Neural crest cell (in vitro differentiated cells): ENCODE data around the gene GBP1. TPM values are rescaled to one million over a fixed set of nuclear protein-coding genes. Genes with fewer than 3 reads are reported as not detected.

ENCODE experiments used
- DNase-seq: peaks from one replicate; pipeline ENCODE4 v3.0.0; 2021; ENCODE audit warnings: low read depth, mixed read lengths, low spot score
- H3K27ac Mint-ChIP-seq: one replicate; pipeline ENCODE4 v1.8.0; 2021; ENCODE audit warnings: mild to moderate bottlenecking, mixed read lengths; ENCODE audit not compliant: unreplicated experiment
- H3K27me3 Mint-ChIP-seq: 2 replicates; pipeline ENCODE4 v1.8.0; 2021; ENCODE audit warnings: low read depth, mild to moderate bottlenecking, mixed read lengths
- H3K36me3 Mint-ChIP-seq: 2 replicates; pipeline ENCODE4 v1.8.0; 2021; ENCODE audit warnings: low read depth, mild to moderate bottlenecking, mixed read lengths
- H3K4me1 Mint-ChIP-seq: 2 replicates; pipeline ENCODE4 v1.8.0; 2021; ENCODE audit warnings: mixed read lengths
- H3K4me3 Mint-ChIP-seq: one replicate; pipeline ENCODE4 v1.8.0; 2021; ENCODE audit warnings: mild to moderate bottlenecking, mixed read lengths
- H3K9me3 Mint-ChIP-seq: 2 replicates; pipeline ENCODE4 v1.8.0; 2021; ENCODE audit warnings: mixed read lengths
- CTCF ChIP-seq: fragments of 200-600 bp; sonication (generic); conservative IDR thresholded peaks from 2 replicates; pipeline ENCODE4 v1.5.0; 2021; ENCODE audit warnings: antibody characterized with exemption, mild to moderate bottlenecking
- total RNA-seq: library from RNA; stranded (reverse); gene quantifications from 2 replicates; pipeline ENCODE4 v1.2.1, GENCODE V29; 2021

GBP1 gene
- total RNA-seq, 1 donor from 2014 or later: not detected

- no peak overlapping the region for H3K27ac Mint-ChIP-seq
- H3K27me3 Mint-ChIP-seq: peaks cover 3% of the 10 kb centered on the region
- H3K4me3 Mint-ChIP-seq: no peak overlapping the region
- H3K9me3 Mint-ChIP-seq: no peaks in the 10 kb centered on the region
- TF ChIP-seq CTCF: no peak
- no peaks in the 10 kb centered on the region for H3K4me1 Mint-ChIP-seq
- H3K36me3 Mint-ChIP-seq: no peaks in the 10 kb centered on the region
- no peak for DNase-seq
These were observed 19.9 kb downstream of the GBP1 start for GRCh38 chr1:89044970-89045721.

- H3K9me3 Mint-ChIP-seq: no peaks in the 10 kb centered on the region
- H3K4me1 Mint-ChIP-seq: no peaks in the 10 kb centered on the region
- H3K27me3 Mint-ChIP-seq: peaks cover 3% of the 10 kb centered on the region
- H3K36me3 Mint-ChIP-seq: no peaks in the 10 kb centered on the region
- H3K4me3 Mint-ChIP-seq: no peak overlapping the region
- TF ChIP-seq CTCF: no peak
- no peak for DNase-seq
- H3K27ac Mint-ChIP-seq: no peak overlapping the region
These were observed 21.1 kb downstream of the GBP1 start for GRCh38 chr1:89043940-89044339.

GRCh38 chr1:89042491-89042890 lies 22.5 kb downstream of the GBP1 start:
- Mint-ChIP-seq H3K27me3 (peaks cover 3% of the 10 kb centered on the region), H3K9me3 (no peaks in the 10 kb centered on the region), H3K36me3 (no peaks in the 10 kb centered on the region), H3K27ac (no peak overlapping the region), H3K4me1 (no peaks in the 10 kb centered on the region), H3K4me3 (no peak overlapping the region)
- DNase-seq: no peak
- no peak for TF ChIP-seq CTCF

GRCh38 chr1:89041721-89042120 lies 23.3 kb downstream of the GBP1 start:
- Mint-ChIP-seq H3K27ac (no peak overlapping the region), H3K9me3 (no peaks in the 10 kb centered on the region), H3K27me3 (peaks cover 3% of the 10 kb centered on the region), H3K4me1 (no peaks in the 10 kb centered on the region), H3K36me3 (no peaks in the 10 kb centered on the region), H3K4me3 (no peak overlapping the region)
- DNase-seq: no peak
- TF ChIP-seq CTCF: no peak

GRCh38 chr1:89041119-89041641 lies 23.8 kb downstream of the GBP1 start:
- Mint-ChIP-seq H3K27me3 (peaks cover 3% of the 10 kb centered on the region), H3K9me3 (no peaks in the 10 kb centered on the region), H3K27ac (no peak overlapping the region), H3K4me3 (no peak overlapping the region), H3K36me3 (no peaks in the 10 kb centered on the region), H3K4me1 (no peaks in the 10 kb centered on the region)
- DNase-seq: no peak
- no peak for TF ChIP-seq CTCF
